GM12864 (cell line): Measurements from ENCODE around the gene AKR1C3.

Source experiments
- DNase-seq: peaks from one replicate; pipeline ENCODE4 v3.0.0-alpha.2; 2011; ENCODE audit warnings: low read depth
- H3K4me3 ChIP-seq: 2 replicates; pipeline ENCODE4 v1.5.1; 2011; ENCODE audit warnings: mild to moderate bottlenecking, low read depth, low read length, control low read depth
- TF ChIP-seq, protein P1 (sequence below): IDR thresholded peaks from 2 replicates; pipeline ENCODE4 v1.5.1; 2011; ENCODE audit warnings: low read depth, mild to moderate bottlenecking, moderate library complexity, low read length, control low read depth, inconsistent platforms; ENCODE audit errors: missing control alignments

The AKR1C3 gene

GRCh38 chr10:5064656-5065055 is 29.6 kb upstream of the AKR1C3 start:
- TF ChIP-seq, protein P1, sequence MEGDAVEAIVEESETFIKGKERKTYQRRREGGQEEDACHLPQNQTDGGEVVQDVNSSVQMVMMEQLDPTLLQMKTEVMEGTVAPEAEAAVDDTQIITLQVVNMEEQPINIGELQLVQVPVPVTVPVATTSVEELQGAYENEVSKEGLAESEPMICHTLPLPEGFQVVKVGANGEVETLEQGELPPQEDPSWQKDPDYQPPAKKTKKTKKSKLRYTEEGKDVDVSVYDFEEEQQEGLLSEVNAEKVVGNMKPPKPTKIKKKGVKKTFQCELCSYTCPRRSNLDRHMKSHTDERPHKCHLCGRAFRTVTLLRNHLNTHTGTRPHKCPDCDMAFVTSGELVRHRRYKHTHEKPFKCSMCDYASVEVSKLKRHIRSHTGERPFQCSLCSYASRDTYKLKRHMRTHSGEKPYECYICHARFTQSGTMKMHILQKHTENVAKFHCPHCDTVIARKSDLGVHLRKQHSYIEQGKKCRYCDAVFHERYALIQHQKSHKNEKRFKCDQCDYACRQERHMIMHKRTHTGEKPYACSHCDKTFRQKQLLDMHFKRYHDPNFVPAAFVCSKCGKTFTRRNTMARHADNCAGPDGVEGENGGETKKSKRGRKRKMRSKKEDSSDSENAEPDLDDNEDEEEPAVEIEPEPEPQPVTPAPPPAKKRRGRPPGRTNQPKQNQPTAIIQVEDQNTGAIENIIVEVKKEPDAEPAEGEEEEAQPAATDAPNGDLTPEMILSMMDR: no peak
- DNase-seq: no peak
- no peak overlapping the region for H3K4me3 ChIP-seq

DNA sequence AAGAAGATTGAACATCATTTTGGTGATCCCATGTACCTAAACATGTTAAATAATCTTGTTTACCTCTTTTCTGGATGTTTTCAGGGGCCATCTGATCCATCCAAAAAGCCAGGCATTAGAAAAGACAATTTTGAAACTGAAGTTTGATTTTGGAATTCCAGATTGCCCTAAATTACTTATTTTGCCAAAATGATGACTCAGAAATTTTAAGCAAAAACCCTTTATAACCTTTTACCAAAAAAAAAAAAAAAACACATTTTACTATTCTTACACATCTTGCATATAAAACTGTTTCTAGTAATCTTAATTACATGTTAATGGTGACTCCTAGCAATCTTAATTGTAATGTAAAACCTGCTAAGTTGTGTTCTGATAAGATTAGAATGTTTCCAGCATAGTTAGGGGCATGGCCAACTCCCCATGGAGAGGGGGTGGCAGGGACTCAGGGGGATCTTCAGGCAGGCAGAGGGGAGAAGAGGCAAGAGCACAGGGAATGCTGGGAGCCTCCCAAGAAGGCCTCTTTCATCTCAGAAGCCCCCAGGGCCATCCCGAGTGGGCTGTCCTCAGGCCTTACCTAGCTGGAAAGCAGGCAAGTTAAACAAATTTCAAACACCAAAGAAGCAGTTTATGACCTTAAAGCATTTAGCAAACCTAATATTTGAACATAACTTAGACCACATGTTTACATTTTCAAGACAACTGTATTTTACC is 25.8 kb upstream of the AKR1C3 start:
- H3K4me3 ChIP-seq: no peak overlapping the region
- TF ChIP-seq, protein P1: no peak
- DNase-seq: no peak

- TF ChIP-seq, protein P1: no peak
- no peak overlapping the region for H3K4me3 ChIP-seq
- no peak for DNase-seq
Measured at GRCh38 chr10:5070648-5071410, 23.4 kb upstream of the AKR1C3 start.

DNA sequence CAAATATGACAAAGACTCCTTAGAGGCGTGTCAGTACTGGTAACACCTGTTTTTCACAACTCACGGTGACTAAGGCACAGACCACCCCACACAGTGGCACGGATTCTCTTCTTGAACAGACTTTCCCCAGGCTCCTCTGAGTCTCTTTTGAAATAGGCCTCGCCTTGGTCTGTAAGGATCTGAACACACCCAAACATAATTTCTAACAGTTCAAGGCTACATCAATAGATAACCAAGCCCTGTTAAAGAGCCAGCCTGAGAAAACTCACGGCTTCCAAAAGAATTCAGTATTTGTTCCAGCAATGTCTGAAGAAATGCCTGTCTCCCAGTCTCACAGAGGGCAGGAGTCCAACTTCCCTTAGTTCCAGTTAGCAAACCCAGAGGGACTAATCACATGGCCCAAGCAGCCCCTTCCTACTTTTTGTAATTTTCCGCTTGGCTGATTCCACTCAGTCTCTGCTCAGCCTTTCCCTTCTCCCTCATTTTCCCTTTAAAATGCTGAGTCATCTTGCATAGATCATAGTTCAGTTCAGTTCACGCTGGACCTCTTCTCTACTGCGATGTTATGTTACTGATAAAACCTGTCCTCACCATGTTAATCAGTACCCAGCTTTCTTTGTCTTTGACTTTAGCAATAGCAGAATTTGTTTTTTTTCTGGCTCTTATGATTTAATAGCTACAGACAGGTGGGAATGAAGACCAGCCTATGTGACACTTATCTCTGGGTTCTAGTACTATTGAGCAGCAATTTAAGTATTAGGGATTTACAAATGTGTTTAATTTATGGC is 22.6 kb upstream of the AKR1C3 start:
- H3K4me3 ChIP-seq: no peak overlapping the region
- DNase-seq: no peak
- TF ChIP-seq, protein P1: no peak

DNA sequence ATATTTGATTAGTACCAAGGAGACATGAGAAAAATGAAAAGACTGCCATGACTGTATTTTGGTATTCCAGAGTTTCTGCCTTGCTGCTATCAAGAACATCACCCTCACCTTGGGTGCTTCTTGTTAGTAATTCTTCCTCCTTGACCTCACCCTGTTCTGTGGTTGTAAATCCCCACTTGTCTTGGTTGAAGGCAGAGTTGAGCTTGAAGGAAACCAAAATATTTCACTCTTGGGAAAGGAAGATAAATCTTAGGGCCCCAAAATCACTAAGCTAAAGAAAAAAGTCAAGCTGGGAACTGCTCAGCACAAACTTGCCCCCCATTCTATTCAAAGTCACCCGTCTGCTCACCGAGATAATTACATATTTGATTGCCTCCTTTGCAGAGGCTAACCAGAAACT is 20.6 kb upstream of the AKR1C3 start:
- TF ChIP-seq, protein P1: no peak
- no peak for DNase-seq
- H3K4me3 ChIP-seq: no peak overlapping the region

GRCh38 chr10:5076615-5077014 is 17.6 kb upstream of the AKR1C3 start:
- TF ChIP-seq, protein P1: no peak
- H3K4me3 ChIP-seq: no peak overlapping the region
- no peak for DNase-seq
